Daoy (cell line): ENCODE measurements around the gene RSPH10B2. TPM values are rescaled to one million over a fixed set of nuclear protein-coding genes. Genes with fewer than 3 reads are reported as not detected.
A peak's percentile ranks its signal among the peaks of the same experiment; 100 is the strongest.
"Not testable (repeated sequence)": the region's sequence is repeated elsewhere in the genome, so short reads cannot be mapped to it uniquely, and the experiment has no call there.

Experiments
- DNase-seq: peaks from one replicate; pipeline ENCODE4 v3.0.0-alpha.2; 2015; ENCODE audit warnings: low read depth
- total RNA-seq: library from RNA; depleted of rRNA; stranded (reverse); fragments of >200 nt; shearing (Covaris generic); gene quantifications from 2 replicates; pipeline ENCODE4 v1.2.3, GENCODE V29; 2014; rRNA removed

The RSPH10B2 gene
- total RNA-seq, 1 experiment from 2014 or later: 0.11 TPM

DNA sequence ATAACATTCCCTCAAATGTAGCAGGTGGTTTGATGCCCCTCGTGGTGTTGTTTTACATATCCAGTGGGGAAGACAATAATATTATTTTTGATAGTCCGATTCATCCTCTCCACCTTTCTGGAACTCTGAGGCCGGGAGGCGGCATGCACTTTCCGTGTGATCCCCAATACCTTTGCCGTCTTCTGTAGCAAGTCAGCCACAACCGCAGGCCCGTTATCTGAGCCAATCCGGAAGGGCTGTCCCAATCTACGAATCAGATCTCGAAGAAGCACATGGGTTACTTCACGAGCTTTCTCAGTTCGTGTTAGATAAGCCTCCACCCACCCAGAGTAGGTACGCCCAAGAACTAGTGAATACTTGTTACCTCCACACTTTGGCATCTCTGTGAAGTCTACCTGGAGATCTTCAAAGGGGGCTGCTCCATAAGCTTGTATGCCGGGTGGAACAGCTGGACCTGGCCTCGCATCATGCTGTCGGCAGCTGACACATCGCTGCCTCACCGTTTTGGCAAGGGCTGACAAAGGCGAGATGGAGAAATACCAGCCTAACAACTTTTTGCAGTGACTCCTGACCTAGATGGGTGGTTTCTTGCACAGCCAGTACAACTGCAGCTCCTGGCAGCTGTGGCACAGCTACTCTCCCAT is 88.5 kb downstream of the RSPH10B2 start:
- DNase-seq: peak; percentile 73

DNA sequence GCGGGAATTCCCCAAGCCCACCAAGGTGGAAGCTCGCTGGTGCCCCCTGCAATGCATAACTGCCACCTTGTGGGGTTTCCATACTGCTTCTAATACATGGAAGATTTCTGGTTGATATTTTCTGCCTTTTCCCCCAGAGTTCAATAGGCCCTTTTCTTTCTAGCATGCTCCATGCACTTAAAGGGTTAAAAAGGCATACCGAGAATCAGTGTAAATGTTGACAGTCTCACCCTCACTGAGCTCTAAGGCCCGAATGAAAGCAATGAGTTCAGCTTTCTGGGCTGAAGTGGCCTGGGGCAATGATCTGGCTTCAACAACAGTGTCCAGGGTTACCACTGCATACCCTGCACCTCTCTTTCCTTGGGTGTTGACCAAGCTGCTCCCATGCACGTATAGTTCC is 89.2 kb downstream of the RSPH10B2 start:
- DNase-seq: peak; percentile 32

DNA sequence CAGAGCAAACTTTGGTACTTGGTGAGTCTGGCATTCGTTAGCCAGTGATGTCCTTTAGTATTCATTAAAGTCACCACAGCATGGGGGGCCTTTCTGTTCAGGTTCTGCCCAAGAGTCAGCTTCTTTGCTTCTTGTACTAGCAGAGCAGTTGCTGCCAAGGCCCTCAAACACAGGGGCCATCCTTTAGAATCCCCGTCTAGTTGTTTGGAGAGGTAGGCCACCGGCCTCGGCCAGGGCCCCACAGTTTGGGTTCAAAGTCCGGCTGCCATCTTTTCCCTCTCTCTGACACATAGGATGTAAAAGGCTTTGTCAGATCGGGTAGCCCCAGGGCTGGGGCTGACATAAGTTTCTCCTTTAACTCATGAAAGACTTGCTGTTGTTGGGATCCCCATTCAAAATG is 89.8 kb downstream of the RSPH10B2 start:
- DNase-seq: not testable (repeated sequence)

DNA sequence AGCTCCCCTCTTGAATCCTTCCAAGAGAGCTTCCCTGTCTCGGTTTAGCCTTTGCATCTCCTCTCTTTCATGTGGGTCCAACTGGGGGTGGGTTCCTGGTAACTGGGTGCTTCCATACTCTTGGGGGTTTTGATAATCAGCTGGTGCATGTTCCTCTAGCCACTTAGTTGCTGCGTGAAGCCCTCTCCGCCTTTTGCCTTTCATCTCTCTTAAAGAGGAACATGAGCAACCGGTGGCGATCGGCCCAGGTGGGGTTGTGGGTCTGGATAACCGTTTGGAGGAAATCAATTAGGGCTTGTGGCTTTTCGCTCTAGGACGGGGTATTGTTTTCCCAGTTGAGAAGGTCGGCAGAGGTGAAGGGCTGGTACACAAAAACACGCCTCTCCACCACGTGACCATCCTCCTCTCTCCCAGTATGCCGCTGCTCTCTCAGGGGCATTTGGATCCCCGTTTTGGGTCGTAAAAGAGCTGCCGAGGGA is 92.1 kb downstream of the RSPH10B2 start:
- not testable (repeated sequence) for DNase-seq

DNA sequence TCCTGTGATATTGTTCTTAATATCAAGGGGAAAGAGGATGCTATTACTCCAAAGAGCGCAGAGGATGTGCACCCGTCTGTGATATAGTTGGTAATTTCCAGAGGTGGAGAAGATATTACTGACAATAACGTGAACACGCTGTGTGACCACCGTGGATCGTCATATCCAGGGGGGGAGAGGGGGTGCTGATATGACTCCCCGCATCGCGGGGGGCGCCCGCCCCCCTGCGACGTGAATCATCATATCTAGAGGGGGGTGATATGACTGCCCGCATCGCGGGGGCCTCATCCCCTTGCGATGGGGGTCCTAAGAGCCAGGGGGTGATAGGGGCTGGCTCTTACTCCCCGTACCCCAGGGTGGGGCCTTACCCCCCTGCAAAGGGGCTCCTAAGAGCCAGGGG is 93.8 kb downstream of the RSPH10B2 start:
- DNase-seq: not testable (repeated sequence)

Other genes starting within 250 kb of the RSPH10B2 start
- 0.09 TPM in 1 of 2 replicates, not detected in the other for gene GRID2IP, start 202.6 kb upstream of the RSPH10B2 start, total RNA-seq
- gene ZDHHC4, start 176.6 kb upstream of the RSPH10B2 start, total RNA-seq: 32.0 and 49.5 TPM in 2 replicates
- gene INTS15, start 164.1 kb upstream of the RSPH10B2 start, total RNA-seq: 13.9 and 18.7 TPM in 2 replicates
- 0.86 and 1.1 TPM in 2 replicates for gene ZNF853, start 138.5 kb upstream of the RSPH10B2 start, total RNA-seq
- 10.4 and 15.8 TPM in 2 replicates for gene ZNF316, start 116.8 kb upstream of the RSPH10B2 start, total RNA-seq
- 6.3 and 6.9 TPM in 2 replicates for gene ZNF12, start 47.2 kb upstream of the RSPH10B2 start, total RNA-seq
- 100 and 103 TPM in 2 replicates for gene CCZ1B, start 72.2 kb downstream of the RSPH10B2 start, total RNA-seq